Measurements from ENCODE around the gene CAMK2D. TPM values are rescaled to one million over a fixed set of nuclear protein-coding genes. Genes with fewer than 3 reads are reported as not detected.

Gene CAMK2D
- total RNA-seq, 2 experiments from 2014 or later, result 29.9 to 32.9 TPM

DNA sequence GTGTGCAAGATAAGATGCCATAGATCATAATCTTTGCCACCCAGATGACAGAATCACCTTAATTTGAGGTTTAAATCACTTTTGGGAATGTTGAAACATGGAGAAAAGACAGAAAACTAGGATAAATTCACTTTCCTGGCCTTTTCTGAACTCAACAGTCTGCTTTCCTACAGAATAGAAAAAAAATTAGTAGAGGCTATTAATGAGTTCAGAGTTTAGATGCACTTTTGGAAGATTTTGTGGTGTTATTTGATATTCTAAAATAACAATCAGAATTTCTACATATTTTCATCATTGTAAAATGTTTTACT is 195.9 kb downstream of the CAMK2D start:
- intact Hi-C loops (cut with DNase I, micrococcal nuclease), result no loop called here
- Mint-ChIP-seq H3K9me3 (no peaks in the 10 kb centered on the region), H3K4me3 (no peak overlapping the region), H3K27me3 (no peaks in the 10 kb centered on the region), H3K27ac (no peak overlapping the region), H3K36me3 (ENCODE audit: low read depth) (peaks cover 4% of the 10 kb centered on the region), H3K4me1 (ENCODE audit: low read depth) (peaks cover 59% of the 10 kb centered on the region)
- H3K27me3 ChIP-seq (ENCODE audit: control insufficient read depth in 1 of 2, insufficient read depth in 2 of 2, low read length in 2 of 2), result no peaks in the 10 kb centered on the region
- no peak for ATAC-seq (ENCODE audit: poor library complexity)
- no peak overlapping the region for H3K27ac ChIP-seq (ENCODE audit: low read depth in 1 of 2, low read length in 2 of 2)
- ChIA-PET POLR2A (interaction anchor here (1.1 kb wide), 1 partner anchor 341 kb away, joined by 3 read pairs; no protein-coding TSS in a partner anchor), CTCF (interaction anchor here (2.4 kb wide), 1 partner anchor 18 kb away, joined by 10 read pairs; no protein-coding TSS in a partner anchor)
- peaks cover 9% of the 10 kb centered on the region for H3K4me1 ChIP-seq (ENCODE audit: insufficient read depth, low read length)
- H3K36me3 ChIP-seq (ENCODE audit: insufficient read depth, low read length), result no peaks in the 10 kb centered on the region
- no peaks in the 10 kb centered on the region for H3K9me3 ChIP-seq (ENCODE audit: control insufficient read depth in 1 of 2, insufficient read depth in 1 of 2, low read length in 2 of 2)
- H3K4me3 ChIP-seq (ENCODE audit: low read length), result no peak overlapping the region
- TF ChIP-seq, protein P1, sequence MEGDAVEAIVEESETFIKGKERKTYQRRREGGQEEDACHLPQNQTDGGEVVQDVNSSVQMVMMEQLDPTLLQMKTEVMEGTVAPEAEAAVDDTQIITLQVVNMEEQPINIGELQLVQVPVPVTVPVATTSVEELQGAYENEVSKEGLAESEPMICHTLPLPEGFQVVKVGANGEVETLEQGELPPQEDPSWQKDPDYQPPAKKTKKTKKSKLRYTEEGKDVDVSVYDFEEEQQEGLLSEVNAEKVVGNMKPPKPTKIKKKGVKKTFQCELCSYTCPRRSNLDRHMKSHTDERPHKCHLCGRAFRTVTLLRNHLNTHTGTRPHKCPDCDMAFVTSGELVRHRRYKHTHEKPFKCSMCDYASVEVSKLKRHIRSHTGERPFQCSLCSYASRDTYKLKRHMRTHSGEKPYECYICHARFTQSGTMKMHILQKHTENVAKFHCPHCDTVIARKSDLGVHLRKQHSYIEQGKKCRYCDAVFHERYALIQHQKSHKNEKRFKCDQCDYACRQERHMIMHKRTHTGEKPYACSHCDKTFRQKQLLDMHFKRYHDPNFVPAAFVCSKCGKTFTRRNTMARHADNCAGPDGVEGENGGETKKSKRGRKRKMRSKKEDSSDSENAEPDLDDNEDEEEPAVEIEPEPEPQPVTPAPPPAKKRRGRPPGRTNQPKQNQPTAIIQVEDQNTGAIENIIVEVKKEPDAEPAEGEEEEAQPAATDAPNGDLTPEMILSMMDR (IDR thresholded peaks at IDR 0.05), result no peak
- DNase-seq, result no peak

GRCh38 chr4:113564493-113564892 is 197.0 kb downstream of the CAMK2D start:
- intact Hi-C loops (cut with DNase I, micrococcal nuclease), result no loop called here
- H3K27ac ChIP-seq (ENCODE audit: low read depth in 1 of 2, low read length in 2 of 2), result no peak overlapping the region
- TF ChIP-seq, protein P1 (IDR thresholded peaks at IDR 0.05), result no peak
- Mint-ChIP-seq H3K4me3 (peak overlapping the region; percentile 64), H3K4me1 (ENCODE audit: low read depth) (peaks cover 49% of the 10 kb centered on the region), H3K9me3 (no peaks in the 10 kb centered on the region), H3K36me3 (ENCODE audit: low read depth) (peaks cover 7% of the 10 kb centered on the region), H3K27ac (peak overlapping the region; percentile 50), H3K27me3 (no peaks in the 10 kb centered on the region)
- ATAC-seq (ENCODE audit: poor library complexity) (no peak), DNase-seq (no peak)
- H3K4me1 ChIP-seq (ENCODE audit: insufficient read depth, low read length), result peaks cover 9% of the 10 kb centered on the region
- ChIA-PET CTCF (interaction anchor here (1.1 to 3.4 kb wide), 3 partner anchors 10 to 17 kb away, joined by 4 to 20 read pairs (median 10); no protein-coding TSS in a partner anchor), POLR2A (interaction anchor here (0.7 to 1.3 kb wide), 3 partner anchors 9 to 342 kb away, joined by 3 to 4 read pairs (median 3); no protein-coding TSS in a partner anchor)
- H3K4me3 ChIP-seq (ENCODE audit: low read length), result no peak overlapping the region
- H3K27me3 ChIP-seq (ENCODE audit: control insufficient read depth in 1 of 2, insufficient read depth in 2 of 2, low read length in 2 of 2), result no peaks in the 10 kb centered on the region
- no peaks in the 10 kb centered on the region for H3K36me3 ChIP-seq (ENCODE audit: insufficient read depth, low read length)
- no peaks in the 10 kb centered on the region for H3K9me3 ChIP-seq (ENCODE audit: control insufficient read depth in 1 of 2, insufficient read depth in 1 of 2, low read length in 2 of 2)

DNA sequence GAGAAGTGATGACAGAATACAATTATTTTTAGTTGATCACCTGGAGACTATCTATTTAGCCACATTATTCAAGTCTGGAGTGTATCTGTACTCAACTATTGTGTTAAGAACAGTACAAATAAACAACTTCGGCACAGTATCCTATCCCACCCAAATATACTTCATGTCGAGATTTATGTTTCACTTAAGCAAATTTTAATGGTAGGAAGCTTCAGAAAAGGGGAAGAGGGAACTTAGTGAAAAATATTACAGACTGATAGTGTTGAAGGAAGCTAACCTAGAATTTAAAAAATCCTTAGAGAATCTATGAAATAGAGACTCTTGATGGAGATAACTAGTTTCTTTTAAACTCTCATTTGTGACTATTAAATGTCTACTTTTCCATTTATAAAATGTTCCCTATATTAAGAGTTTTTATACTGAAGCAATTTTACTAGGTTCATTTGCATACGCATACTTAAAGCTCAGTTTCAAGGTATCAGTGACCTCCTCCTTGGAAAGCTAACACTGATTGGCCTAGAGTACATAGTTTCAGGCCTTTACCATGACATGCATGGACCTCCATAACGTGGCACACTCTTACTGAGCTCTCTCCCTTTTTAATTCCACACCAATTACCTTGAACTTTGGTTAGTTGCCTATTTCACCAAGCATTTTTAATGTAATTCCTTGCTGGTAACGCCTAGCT is 197.7 kb downstream of the CAMK2D start:
- Mint-ChIP-seq H3K27ac (no peak overlapping the region), H3K36me3 (ENCODE audit: low read depth) (peaks cover 7% of the 10 kb centered on the region), H3K27me3 (no peaks in the 10 kb centered on the region), H3K9me3 (no peaks in the 10 kb centered on the region), H3K4me3 (no peak overlapping the region), H3K4me1 (ENCODE audit: low read depth) (peaks cover 49% of the 10 kb centered on the region)
- Histone ChIP-seq H3K9me3 (ENCODE audit: control insufficient read depth in 1 of 2, insufficient read depth in 1 of 2, low read length in 2 of 2) (no peaks in the 10 kb centered on the region), H3K36me3 (ENCODE audit: insufficient read depth, low read length) (no peaks in the 10 kb centered on the region), H3K27me3 (ENCODE audit: control insufficient read depth in 1 of 2, insufficient read depth in 2 of 2, low read length in 2 of 2) (no peaks in the 10 kb centered on the region), H3K4me3 (ENCODE audit: low read length) (no peak overlapping the region), H3K4me1 (ENCODE audit: insufficient read depth, low read length) (peaks cover 9% of the 10 kb centered on the region), H3K27ac (ENCODE audit: low read depth in 1 of 2, low read length in 2 of 2) (no peak overlapping the region)
- TF ChIP-seq, protein P1 (IDR thresholded peaks at IDR 0.05), result no peak
- ATAC-seq (ENCODE audit: poor library complexity) (no peak), DNase-seq (no peak)
- CTCF ChIA-PET, result interaction anchor here (1.1 to 3.4 kb wide), 3 partner anchors 10 to 19 kb away, joined by 4 to 20 read pairs (median 4); no protein-coding TSS in a partner anchor
- intact Hi-C loops (cut with DNase I, micrococcal nuclease), result no loop called here
- POLR2A ChIA-PET, result interaction anchor here (0.7 to 1.3 kb wide), 2 partner anchors 9 to 335 kb away, joined by 3 to 4 read pairs; no protein-coding TSS in a partner anchor

All from CD4-positive, alpha-beta T cell (primary cell).